ENCODE results near the gene SUPT3H.

Gene SUPT3H

GRCh38 chr6:45082091-45082490 is 295.6 kb downstream of the SUPT3H start:
- no peaks in the 10 kb centered on the region for H3K36me3 ChIP-seq
- intact Hi-C loops (cut with DNase I; ENCODE audit: low total_unique reads), result no loop called here
- no peak for TF ChIP-seq CTCF (IDR thresholded peaks at IDR 0.05)
- H3K4me1 ChIP-seq, result no peaks in the 10 kb centered on the region
- H3K4me3 ChIP-seq, result no peak overlapping the region
- DNase-seq, result no peak
- H3K27me3 ChIP-seq, result no peaks in the 10 kb centered on the region
- no peak overlapping the region for H3K27ac ChIP-seq
- peaks cover 5 to 19% (median 11%) of the 10 kb centered on the region in 3 donors for H3K9me3 ChIP-seq

- Histone ChIP-seq H3K27me3 (no peaks in the 10 kb centered on the region), H3K4me3 (no peak overlapping the region), H3K9me3 (peaks cover 5 to 19% (median 11%) of the 10 kb centered on the region in 3 donors), H3K4me1 (no peaks in the 10 kb centered on the region), H3K27ac (no peak overlapping the region), H3K36me3 (no peaks in the 10 kb centered on the region)
- intact Hi-C loops (cut with DNase I; ENCODE audit: low total_unique reads), result no loop called here
- DNase-seq, result no peak
- TF ChIP-seq CTCF (IDR thresholded peaks at IDR 0.05), result no peak
Observed at GRCh38 chr6:45081634-45082033, 296.1 kb downstream of the SUPT3H start.

- Histone ChIP-seq H3K27ac (no peak overlapping the region), H3K36me3 (no peaks in the 10 kb centered on the region), H3K4me1 (no peaks in the 10 kb centered on the region), H3K9me3 (peaks cover 5 to 19% (median 11%) of the 10 kb centered on the region in 3 donors), H3K27me3 (no peaks in the 10 kb centered on the region), H3K4me3 (no peak overlapping the region)
- intact Hi-C loops (cut with DNase I; ENCODE audit: low total_unique reads), result no loop called here
- no peak for TF ChIP-seq CTCF (IDR thresholded peaks at IDR 0.05)
- no peak for DNase-seq
Observed at GRCh38 chr6:45078432-45078831, 299.3 kb downstream of the SUPT3H start.

GRCh38 chr6:45076217-45076930 is 301.4 kb downstream of the SUPT3H start:
- Histone ChIP-seq H3K9me3 (peaks cover 5 to 19% (median 11%) of the 10 kb centered on the region in 3 donors), H3K4me3 (no peak overlapping the region), H3K27ac (no peak overlapping the region), H3K27me3 (no peaks in the 10 kb centered on the region), H3K36me3 (no peaks in the 10 kb centered on the region), H3K4me1 (no peaks in the 10 kb centered on the region)
- TF ChIP-seq CTCF (IDR thresholded peaks at IDR 0.05), result no peak
- intact Hi-C loops (cut with DNase I; ENCODE audit: low total_unique reads), result no loop called here
- DNase-seq, result no peak

- peaks cover 5 to 19% (median 11%) of the 10 kb centered on the region in 3 donors for H3K9me3 ChIP-seq
- no peak overlapping the region for H3K4me3 ChIP-seq
- no peaks in the 10 kb centered on the region for H3K27me3 ChIP-seq
- no peaks in the 10 kb centered on the region for H3K36me3 ChIP-seq
- DNase-seq, result no peak
- TF ChIP-seq CTCF (IDR thresholded peaks at IDR 0.05), result no peak
- H3K27ac ChIP-seq, result no peak overlapping the region
- H3K4me1 ChIP-seq, result no peaks in the 10 kb centered on the region
- intact Hi-C loops (cut with DNase I; ENCODE audit: low total_unique reads), result no loop called here
Observed at GRCh38 chr6:45075246-45075645, 302.5 kb downstream of the SUPT3H start.

Measured in tibial artery (tissue), 4 donors.